ENCODE measurements around the gene DEFB128.

- TF ChIP-seq POLR2AphosphoS5 (IDR thresholded peaks at IDR 0.05; ENCODE audit: insufficient read depth in 1 of 2, low read depth in 1 of 2), result no peak
- no peak for TF ChIP-seq CTCF (IDR thresholded peaks at IDR 0.05)
Measured at GRCh38 chr20:227439-228105, 38.1 kb upstream of the DEFB128 start.

Measured in vagina (tissue), 2 donors.